K562 (cell line): ENCODE data around the gene FOLH1. TPM values are rescaled to one million over a fixed set of nuclear protein-coding genes. Genes with fewer than 3 reads are reported as not detected.
"Not testable (repeated sequence)": the region's sequence is repeated elsewhere in the genome, so short reads cannot be mapped to it uniquely, and the experiment has no call there.

Source experiments
- ATAC-seq: fragments of 200-7000 bp; cut with Tn5 transposase; 3 replicates; pipeline ENCODE4 v1.9.1; 2020; ENCODE audit warnings: moderate library complexity
- BruUV-seq: library from RNA; stranded (reverse); fragments of 400-500 nt; replicated peaks from 2 replicates; lab custom pipeline; 2021; lab: Mats Ljungman, UMichigan
- CTCF ChIA-PET: fragments of 300-600 bp; formaldehyde crosslinking; extraction: SDS; loops from one replicate; lab custom pipeline; 2021; ENCODE audit warnings: low intra/inter-chr PET ratio; lab: Yijun Ruan, JAX
- POLR2A ChIA-PET: fragments of 300-600, 350-650 bp; sonication (Branson Sonifier 250); formaldehyde crosslinking; extraction: SDS; loops from one replicate; lab custom pipeline; 2021; ENCODE audit warnings: antibody characterized with exemption, inconsistent platforms; lab: Yijun Ruan, JAX
- DNase-seq, 4 experiments: peaks; one replicate each; pipeline versions ENCODE4 v3.0.0 to v3.0.0-alpha.2; 2011 to 2018; ENCODE audit warnings: low spot score in 3 of 4, mixed read lengths in 3 of 4; ENCODE audit errors: extremely low read depth in 1 of 4
- FAIRE-seq: peaks from 2 replicates; lab custom pipeline; 2011; peaks lifted over from hg19 to GRCh38; lab: Jason Lieb, UNC
- H2AFZ ChIP-seq: 2 replicates; pipeline ENCODE4 v1.6.0; 2011; ENCODE audit warnings: low read depth, low read length, control low read depth, inconsistent platforms
- H3K27ac ChIP-seq: fragments of 200-600 bp; 3 replicates; pipeline ENCODE4 v1.8.0; 2011; ENCODE audit warnings: low read depth, mild to moderate bottlenecking, control low read depth, inconsistent platforms, low read length, moderate library complexity, mixed read lengths; ENCODE audit errors: extremely low read depth
- H3K27me3 ChIP-seq, 2 experiments: fragments of 300-600 bp in 1 of 2; 2 replicates in 1 of 2; 3 replicates in 1 of 2; pipeline versions ENCODE4 v1.6.0 to v1.8.0; 2011; ENCODE audit warnings: inconsistent platforms in 2 of 2, low read length in 2 of 2, mild to moderate bottlenecking in 1 of 2, mixed read lengths in 1 of 2, moderate library complexity in 1 of 2; ENCODE audit not compliant: control insufficient read depth in 2 of 2, insufficient read depth in 2 of 2
- H3K36me3 ChIP-seq: fragments of 300-600 bp; 3 replicates; pipeline ENCODE4 v1.8.0; 2011; ENCODE audit warnings: mild to moderate bottlenecking, low read length, inconsistent platforms; ENCODE audit not compliant: control insufficient read depth, insufficient read depth
- H3K4me1 ChIP-seq, 2 experiments: fragments of 200-600 bp in 1 of 2; replicated peaks in 1 of 2; 2 replicates in 1 of 2; 3 replicates in 1 of 2; pipeline versions ENCODE4 v1.5.1 to v1.8.0; 2011; ENCODE audit warnings: inconsistent platforms in 2 of 2, low read length in 2 of 2, mild to moderate bottlenecking in 1 of 2, mixed read lengths in 1 of 2, moderate library complexity in 1 of 2; ENCODE audit not compliant: control insufficient read depth in 2 of 2, insufficient read depth in 2 of 2
- H3K4me2 ChIP-seq: 2 replicates; pipeline ENCODE4 v1.6.1; 2011; ENCODE audit warnings: low read length, control low read depth, inconsistent platforms, mixed read lengths; ENCODE audit not compliant: insufficient read depth
- H3K4me3 ChIP-seq: fragments of 200-600 bp; sonication (generic), shearing (Covaris generic); 2 replicates; pipeline ENCODE4 v1.5.1; 2016; ENCODE audit warnings: control low read depth, inconsistent platforms
- H3K79me2 ChIP-seq: fragments of 200-600 bp; 3 replicates; pipeline ENCODE4 v1.8.0; 2011; ENCODE audit warnings: low read length, inconsistent platforms; ENCODE audit not compliant: control insufficient read depth, insufficient read depth
- H3K9ac ChIP-seq, 2 experiments: 2 replicates each; pipeline versions ENCODE4 v1.6.0 to v1.6.1; 2011; ENCODE audit warnings: low read depth in 2 of 2, low read length in 2 of 2, control low read depth in 1 of 2, inconsistent platforms in 1 of 2, mild to moderate bottlenecking in 1 of 2, mixed read lengths in 1 of 2; ENCODE audit not compliant: insufficient read depth in 1 of 2
- H3K9me1 ChIP-seq: one replicate; pipeline ENCODE4 v1.6.0; 2011; ENCODE audit warnings: inconsistent platforms, mild to moderate bottlenecking, low read length, moderate library complexity; ENCODE audit not compliant: control insufficient read depth, insufficient read depth
- H3K9me3 ChIP-seq: replicated peaks from 2 replicates; pipeline ENCODE4 v1.5.1; 2011; ENCODE audit warnings: low read depth, low read length, inconsistent platforms; ENCODE audit not compliant: control insufficient read depth, insufficient read depth
- H4K20me1 ChIP-seq: replicated peaks from 2 replicates; pipeline ENCODE4 v1.6.1; 2011; ENCODE audit warnings: low read length, inconsistent platforms, mixed read lengths; ENCODE audit not compliant: control insufficient read depth, insufficient read depth
- CBX3 ChIP-seq, 2 experiments: IDR thresholded peaks; 1 replicate in 1 of 2; 2 replicates in 1 of 2; pipeline ENCODE4 v1.6.1; 2012; ENCODE audit warnings: inconsistent platforms in 2 of 2, low read length in 2 of 2, borderline replicate concordance in 1 of 2, control low read depth in 1 of 2
- DDX20 ChIP-seq: fragments of 450-650 bp; IDR thresholded peaks from 2 replicates; pipeline ENCODE4 v1.6.1; 2016; ENCODE audit warnings: missing genetic modification characterization, low read depth, mild to moderate bottlenecking, missing compliant biosample characterization, moderate library complexity
- ESRRB ChIP-seq: fragments of 250-450 bp; sonication (Bioruptor Pico); IDR thresholded peaks from 2 replicates; pipeline ENCODE4 v1.5.0; 2020; ENCODE audit warnings: mild to moderate bottlenecking, moderate library complexity, borderline replicate concordance
- NBN ChIP-seq: fragments of 450-650 bp; IDR thresholded peaks from 2 replicates; pipeline ENCODE4 v1.6.1; 2016; ENCODE audit warnings: low read depth, mild to moderate bottlenecking
- TAF9B ChIP-seq: fragments of 450-650 bp; IDR thresholded peaks from 2 replicates; pipeline ENCODE4 v1.6.1; 2018; ENCODE audit warnings: mild to moderate bottlenecking; ENCODE audit not compliant: partially characterized antibody
- ZBTB33 ChIP-seq: sonication (generic); formaldehyde crosslinking; IDR thresholded peaks from 2 replicates; pipeline ENCODE4 v1.8.1; 2023; ENCODE audit warnings: mild to moderate bottlenecking, missing genetic modification reagents
- ZBTB7A ChIP-seq: IDR thresholded peaks from 2 replicates; pipeline ENCODE4 v1.6.1; 2011; ENCODE audit warnings: low read depth, mild to moderate bottlenecking, low read length, moderate library complexity, borderline replicate concordance; ENCODE audit not compliant: control insufficient read depth
- ZC3H4 ChIP-seq: sonication (generic); formaldehyde crosslinking; IDR thresholded peaks from 2 replicates; pipeline ENCODE4 v1.9.0; 2021; ENCODE audit warnings: missing genetic modification reagents, borderline replicate concordance
- WGBS: fragments of 100-300 bp; shearing (Covaris generic); methylation state at CpG from one replicate; pipeline ENCODE4 v1.1.6; 2016; ENCODE audit warnings: low coverage, mixed read lengths; ENCODE audit not compliant: insufficient coverage; ENCODE audit errors: missing lambda C conversion rate; 5-methylcytosine and 5-hydroxymethylcytosine counted together
- in situ Hi-C: fragments of 300-500 bp; cut with MboI; formaldehyde crosslinking; loops from 4 replicates; pipeline ENCODE4 v1.15.0; 2018; ENCODE audit warnings: inconsistent platforms, mixed read lengths
- intact Hi-C: fragments of 100-400 bp; cut with micrococcal nuclease; formaldehyde crosslinking; loops from 2 replicates; pipeline ENCODE4 v1.14.2; 2022
- polyA plus RNA-seq, 8 experiments: library from polyadenylated mRNA; depleted of rRNA in 4 of 8; stranded (reverse) in 5 of 8; unstranded in 3 of 8; fragments of >200 nt; fragmentation: Nextera tagmentation in 2 of 8; fragmentation: Illumina TruSeq in 1 of 8; extraction: Ambion mirVana in 2 of 8; extraction: Trizol in 1 of 8; gene quantifications; 2 replicates each; pipeline versions ENCODE4 v1.2.1 to v1.2.3, GENCODE V29; 2011 to 2014; ENCODE audit warnings: inconsistent platforms in 1 of 8, missing spikeins in 1 of 8
- total RNA-seq, 7 experiments: library from RNA; depleted of rRNA in 6 of 7; stranded (reverse); fragments of >200 nt in 6 of 7; fragmentation: Illumina TruSeq in 2 of 7; extraction: Trizol in 2 of 7; gene quantifications; 2 replicates each; pipeline versions ENCODE4 v1.2.1 to v1.2.3, GENCODE V29; 2011 to 2021; ENCODE audit warnings: low replicate concordance in 1 of 7

The FOLH1 gene
- total and polyA plus RNA-seq, 9 of the 15 experiments (the other 6 are each of a cell fraction or from before 2014, with no cell fraction given), result not detected

- no peak for TF ChIP-seq ZC3H4 (CRISPR knock-in tag)
These were observed 12.7 kb upstream of the FOLH1 start (continued) for GRCh38 chr11:49221112-49221511.

GRCh38 chr11:49213026-49213560 lies 4.7 kb upstream of the FOLH1 start:
- DNase-seq, result no peak
- no peak overlapping the region for H2AFZ ChIP-seq
- H3K27me3 ChIP-seq, result no peaks in the 10 kb centered on the region
- intact Hi-C loops, result no loop called here
- BruUV-seq, result no TSS peak
- WGBS, result 0% methylated on average over 2 of the region's 2 CpGs
- in situ Hi-C loops, result no loop called here
- no peak overlapping the region for H3K27ac ChIP-seq
- no peaks in the 10 kb centered on the region for H3K4me1 ChIP-seq
- FAIRE-seq, result no peak
- no peak overlapping the region for H3K9ac ChIP-seq
- ATAC-seq, result no peak
- no peaks in the 10 kb centered on the region for H4K20me1 ChIP-seq
- H3K9me1 ChIP-seq, result no peaks in the 10 kb centered on the region
- no peaks in the 10 kb centered on the region for H3K79me2 ChIP-seq
- POLR2A ChIA-PET, result no interaction called here
- no peak for TF ChIP-seq ZBTB7A
- no peak for TF ChIP-seq DDX20 (tag)
- TF ChIP-seq ESRRB, result no peak
- no peak for TF ChIP-seq TAF9B
- TF ChIP-seq CBX3 (IDR thresholded peaks at IDR 0.05; ENCODE audit: borderline replicate concordance in 1 of 2, low read length in 2 of 2), result no peak
- no peak for TF ChIP-seq ZBTB33
- no peak for TF ChIP-seq NBN
- TF ChIP-seq, all 486 proteins: peak for 0
- CTCF ChIA-PET, result no interaction called here
- H3K4me2 ChIP-seq, result no peak overlapping the region
- no peaks in the 10 kb centered on the region for H3K9me3 ChIP-seq
- no peak overlapping the region for H3K4me3 ChIP-seq
- no peaks in the 10 kb centered on the region for H3K36me3 ChIP-seq

GRCh38 chr11:49206999-49207398 lies 1.4 kb downstream of the FOLH1 start:
- H2AFZ ChIP-seq, BruUV-seq, POLR2A ChIA-PET, H3K9ac ChIP-seq, CTCF ChIA-PET, FAIRE-seq, H4K20me1 ChIP-seq, H3K4me3 ChIP-seq, H3K9me3 ChIP-seq, in situ Hi-C loops, H3K36me3 ChIP-seq, H3K4me1 ChIP-seq, intact Hi-C loops, H3K79me2 ChIP-seq, H3K27me3 ChIP-seq, H3K9me1 ChIP-seq, DNase-seq, H3K4me2 ChIP-seq, H3K27ac ChIP-seq, ATAC-seq: not testable (repeated sequence)
- under 1% methylated on average over 6 of the region's 6 CpGs for WGBS
